Measurements from ENCODE around the gene PRKAG2.

- TF ChIP-seq CTCF (IDR thresholded peaks at IDR 0.05), result no peak
- TF ChIP-seq POLR2A (IDR thresholded peaks at IDR 0.05), result no peak
- no peak for TF ChIP-seq POLR2AphosphoS5 (IDR thresholded peaks at IDR 0.05)
- no peak for TF ChIP-seq EP300 (IDR thresholded peaks at IDR 0.05)
Measured at GRCh38 chr7:151884312-151885201, 7.6 kb upstream of the PRKAG2 start.
